Loucy (cell line): ENCODE measurements around the gene KLRC4.

ENCODE experiments used
- H2AFZ ChIP-seq: fragments of 200-600 bp; sonication (generic); 2 replicates; pipeline ENCODE4 v1.6.0; 2016; ENCODE audit warnings: antibody characterized with exemption, mild to moderate bottlenecking, low read length, moderate library complexity
- H3F3A ChIP-seq: fragments of 200-600 bp; 2 replicates; pipeline ENCODE4 v1.6.0; 2016; ENCODE audit warnings: antibody characterized with exemption, low read depth, mild to moderate bottlenecking
- H3K27me3 ChIP-seq: fragments of 200-600 bp; sonication (generic); 2 replicates; pipeline ENCODE4 v1.6.1; 2014; ENCODE audit warnings: low read length, mild to moderate bottlenecking; ENCODE audit not compliant: insufficient read depth, poor library complexity, severe bottlenecking
- H3K36me3 ChIP-seq: fragments of 200-600 bp; sonication (generic); 2 replicates; pipeline ENCODE4 v1.6.1; 2016; ENCODE audit warnings: low read length; ENCODE audit not compliant: insufficient read depth
- H3K4me1 ChIP-seq: fragments of 200-600 bp; sonication (generic); 2 replicates; pipeline ENCODE4 v1.5.1; 2014; ENCODE audit warnings: low read length, mild to moderate bottlenecking; ENCODE audit not compliant: insufficient read depth, poor library complexity, severe bottlenecking
- H3K4me2 ChIP-seq: fragments of 200-600 bp; sonication (generic); 2 replicates; pipeline ENCODE4 v1.6.0; 2014; ENCODE audit warnings: antibody characterized with exemption, low read length, low read depth, mild to moderate bottlenecking; ENCODE audit not compliant: poor library complexity, severe bottlenecking
- H3K4me3 ChIP-seq: fragments of 200-600 bp; sonication (generic); 2 replicates; pipeline ENCODE4 v1.5.1; 2014; ENCODE audit warnings: low read length, mild to moderate bottlenecking, mixed read lengths; ENCODE audit not compliant: poor library complexity, severe bottlenecking
- H3K79me2 ChIP-seq: fragments of 200-600 bp; sonication (generic); 2 replicates; pipeline ENCODE4 v1.6.1; 2014; ENCODE audit warnings: low read length; ENCODE audit not compliant: insufficient read depth
- H3K9ac ChIP-seq: fragments of 200-600 bp; sonication (generic); 2 replicates; pipeline ENCODE4 v1.6.0; 2014; ENCODE audit warnings: mild to moderate bottlenecking, low read depth, low read length, moderate library complexity; ENCODE audit not compliant: poor library complexity, severe bottlenecking
- H3K9me2 ChIP-seq: fragments of 200-600 bp; sonication (generic); replicated peaks from 2 replicates; pipeline ENCODE4 v1.6.1; 2016; ENCODE audit warnings: low read depth, low read length, mixed read lengths
- H3K9me3 ChIP-seq: fragments of 200-600 bp; sonication (generic); 2 replicates; pipeline ENCODE4 v1.6.1; 2014; ENCODE audit warnings: mild to moderate bottlenecking, antibody characterized with exemption, low read length, low read depth; ENCODE audit not compliant: insufficient read depth
- H4K20me1 ChIP-seq: fragments of 200-600 bp; sonication (generic); 2 replicates; pipeline ENCODE4 v1.6.0; 2014; ENCODE audit warnings: antibody characterized with exemption, low read length, mild to moderate bottlenecking; ENCODE audit not compliant: insufficient read depth, poor library complexity, severe bottlenecking
- CTCF ChIP-seq: fragments of 200-600 bp; sonication (generic); conservative IDR thresholded peaks from 2 replicates; pipeline ENCODE4 v1.5.1; 2014; ENCODE audit warnings: mild to moderate bottlenecking, antibody characterized with exemption, low read length
- EZH2phosphoT487 ChIP-seq: fragments of 200-600 bp; IDR thresholded peaks from 2 replicates; pipeline ENCODE4 v1.6.1; 2018; ENCODE audit warnings: antibody characterized with exemption, mild to moderate bottlenecking, moderate library complexity, borderline replicate concordance

Gene KLRC4

DNA sequence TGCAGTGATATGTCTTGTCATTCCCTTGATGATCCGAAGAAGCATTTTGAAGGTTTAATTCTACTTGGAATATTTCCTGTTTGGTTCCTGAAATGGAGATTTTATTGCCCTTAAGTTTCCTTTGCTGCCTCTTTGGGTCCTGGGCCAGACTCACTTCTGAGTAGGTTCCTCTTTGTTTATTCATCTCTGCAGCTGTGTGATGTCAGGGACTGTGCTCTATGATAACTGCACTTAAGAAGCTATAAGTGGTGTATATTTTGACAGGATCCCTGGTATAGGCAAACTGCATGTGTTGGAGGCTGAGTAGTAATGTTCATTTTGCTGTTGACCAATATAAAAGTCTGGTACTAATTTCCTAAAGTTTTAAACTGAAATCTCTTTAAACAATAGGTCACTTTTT is at the start of gene KLRC4:
KLRC4 (minus strand) TSS at position 366 of the 400 bp plus-strand sequence; CDS start at position 184, 182 bp downstream.
- Histone ChIP-seq H4K20me1 (no peaks in the 10 kb centered on the region), H3K9me3 (no peaks in the 10 kb centered on the region), H3K4me3 (no peak within 1 kb of the TSS), H3K36me3 (no peaks in the 10 kb centered on the region), H3K79me2 (no peaks in the 10 kb centered on the region), H3K4me2 (no peak within 1 kb of the TSS), H2AFZ (no peak within 1 kb of the TSS), H3K9me2 (no peaks in the 10 kb centered on the region), H3K9ac (no peak within 1 kb of the TSS), H3K27me3 (no peaks in the 10 kb centered on the region), H3F3A (no peaks in the 10 kb centered on the region), H3K4me1 (no peaks in the 10 kb centered on the region)
- TF ChIP-seq CTCF (no peak), EZH2phosphoT487 (no peak)

DNA sequence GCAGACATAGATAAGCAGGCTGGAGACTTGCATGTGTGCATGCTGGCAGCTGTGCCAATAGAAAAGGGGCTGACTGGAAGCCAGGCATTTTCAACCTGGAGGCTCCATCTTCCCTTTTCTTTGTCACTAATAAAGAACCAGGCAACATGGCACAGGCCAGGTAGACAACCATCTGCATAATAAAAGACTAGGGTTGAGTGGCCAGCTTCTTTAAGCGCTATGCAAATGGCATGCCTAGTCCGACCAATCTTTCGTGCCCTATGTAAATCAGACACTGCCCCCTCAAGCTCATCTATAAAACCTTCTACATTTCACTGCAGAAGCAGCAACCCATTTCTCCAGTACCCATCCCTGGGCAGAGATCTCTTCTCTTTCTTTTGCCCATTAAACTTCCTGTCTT is 48.2 kb upstream of the KLRC4 start:
- Histone ChIP-seq H3K79me2 (no peaks in the 10 kb centered on the region), H3K36me3 (no peaks in the 10 kb centered on the region), H2AFZ (no peak overlapping the region), H3K27me3 (no peaks in the 10 kb centered on the region), H3K9ac (no peak overlapping the region), H3K4me1 (no peaks in the 10 kb centered on the region), H3K4me3 (no peak overlapping the region), H4K20me1 (no peaks in the 10 kb centered on the region), H3K9me2 (no peaks in the 10 kb centered on the region), H3F3A (no peaks in the 10 kb centered on the region), H3K9me3 (no peaks in the 10 kb centered on the region; the same call in 1 of the 2 replicates), H3K4me2 (no peak overlapping the region)
- TF ChIP-seq EZH2phosphoT487, result no peak
- no peak for TF ChIP-seq CTCF

DNA sequence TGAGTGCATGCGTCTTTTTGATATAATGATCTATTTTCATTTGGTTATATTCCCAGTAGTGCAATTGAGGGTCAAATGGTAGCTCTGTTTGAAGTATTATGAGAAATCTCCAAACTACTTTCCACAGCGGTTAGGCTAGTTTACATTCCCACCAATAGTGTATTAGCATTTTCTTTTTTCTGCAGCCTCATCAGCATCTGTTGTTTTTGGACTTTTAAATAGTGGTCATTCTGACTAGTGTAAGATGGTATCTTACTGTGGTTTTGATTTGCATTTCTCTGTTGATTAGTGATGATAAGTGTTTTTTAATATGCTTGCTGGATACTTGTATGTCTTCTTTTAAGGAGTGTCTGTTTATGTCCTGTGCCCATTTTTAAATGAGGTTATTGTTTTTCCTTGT is 47.3 kb upstream of the KLRC4 start:
- no peak overlapping the region for H3K9ac ChIP-seq
- no peak overlapping the region for H3K4me2 ChIP-seq
- no peaks in the 10 kb centered on the region; the same call in 1 of the 2 replicates for H3K9me3 ChIP-seq
- no peak overlapping the region for H3K4me3 ChIP-seq
- H3K9me2 ChIP-seq, result no peaks in the 10 kb centered on the region
- H3K36me3 ChIP-seq, result no peaks in the 10 kb centered on the region
- H3K27me3 ChIP-seq, result no peaks in the 10 kb centered on the region
- TF ChIP-seq EZH2phosphoT487 (no peak), CTCF (no peak)
- H3K4me1 ChIP-seq, result no peaks in the 10 kb centered on the region
- no peaks in the 10 kb centered on the region for H4K20me1 ChIP-seq
- no peaks in the 10 kb centered on the region for H3K79me2 ChIP-seq
- H2AFZ ChIP-seq, result no peak overlapping the region
- no peaks in the 10 kb centered on the region for H3F3A ChIP-seq
